ENCODE data around the gene ATP9A. TPM values are rescaled to one million over a fixed set of nuclear protein-coding genes. Genes with fewer than 3 reads are reported as not detected.

The ATP9A gene
- polyA plus RNA-seq, 1 donor from 2014 or later, result 56.1 TPM

DNA sequence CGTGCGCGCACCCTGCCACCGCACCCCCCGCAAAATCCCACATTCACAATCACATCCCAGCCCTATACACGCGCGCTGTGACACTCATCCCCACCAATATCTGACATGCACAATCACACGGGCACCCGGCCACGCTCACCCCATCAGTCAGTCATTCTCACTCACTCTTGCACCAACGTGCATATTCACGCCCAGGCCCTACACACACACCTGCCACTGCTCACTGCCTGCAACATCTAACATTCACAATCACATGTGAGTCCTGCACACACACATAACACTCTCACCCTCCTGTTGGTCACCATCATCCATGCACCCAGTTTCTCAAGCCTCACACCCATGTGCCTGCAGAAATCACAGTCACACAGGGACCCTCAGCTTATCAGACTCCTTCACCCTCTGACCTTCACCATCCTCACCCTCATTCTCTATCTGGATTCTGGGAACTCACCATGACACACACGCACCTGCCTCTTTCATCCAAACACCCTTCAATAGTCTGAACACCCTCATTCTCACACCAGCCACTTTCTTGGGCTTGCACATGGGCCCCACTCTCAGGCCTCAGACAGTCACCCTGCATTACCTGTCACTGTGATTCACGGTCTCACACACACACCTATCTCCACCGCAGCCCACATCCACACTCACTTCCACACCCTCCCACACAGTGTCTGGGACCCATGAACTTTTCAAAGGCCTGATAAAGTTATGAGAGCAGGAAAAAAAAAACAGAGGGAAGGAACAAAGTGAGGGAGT lies 748 bp upstream of the ATP9A start:
- TF ChIP-seq, protein P1, sequence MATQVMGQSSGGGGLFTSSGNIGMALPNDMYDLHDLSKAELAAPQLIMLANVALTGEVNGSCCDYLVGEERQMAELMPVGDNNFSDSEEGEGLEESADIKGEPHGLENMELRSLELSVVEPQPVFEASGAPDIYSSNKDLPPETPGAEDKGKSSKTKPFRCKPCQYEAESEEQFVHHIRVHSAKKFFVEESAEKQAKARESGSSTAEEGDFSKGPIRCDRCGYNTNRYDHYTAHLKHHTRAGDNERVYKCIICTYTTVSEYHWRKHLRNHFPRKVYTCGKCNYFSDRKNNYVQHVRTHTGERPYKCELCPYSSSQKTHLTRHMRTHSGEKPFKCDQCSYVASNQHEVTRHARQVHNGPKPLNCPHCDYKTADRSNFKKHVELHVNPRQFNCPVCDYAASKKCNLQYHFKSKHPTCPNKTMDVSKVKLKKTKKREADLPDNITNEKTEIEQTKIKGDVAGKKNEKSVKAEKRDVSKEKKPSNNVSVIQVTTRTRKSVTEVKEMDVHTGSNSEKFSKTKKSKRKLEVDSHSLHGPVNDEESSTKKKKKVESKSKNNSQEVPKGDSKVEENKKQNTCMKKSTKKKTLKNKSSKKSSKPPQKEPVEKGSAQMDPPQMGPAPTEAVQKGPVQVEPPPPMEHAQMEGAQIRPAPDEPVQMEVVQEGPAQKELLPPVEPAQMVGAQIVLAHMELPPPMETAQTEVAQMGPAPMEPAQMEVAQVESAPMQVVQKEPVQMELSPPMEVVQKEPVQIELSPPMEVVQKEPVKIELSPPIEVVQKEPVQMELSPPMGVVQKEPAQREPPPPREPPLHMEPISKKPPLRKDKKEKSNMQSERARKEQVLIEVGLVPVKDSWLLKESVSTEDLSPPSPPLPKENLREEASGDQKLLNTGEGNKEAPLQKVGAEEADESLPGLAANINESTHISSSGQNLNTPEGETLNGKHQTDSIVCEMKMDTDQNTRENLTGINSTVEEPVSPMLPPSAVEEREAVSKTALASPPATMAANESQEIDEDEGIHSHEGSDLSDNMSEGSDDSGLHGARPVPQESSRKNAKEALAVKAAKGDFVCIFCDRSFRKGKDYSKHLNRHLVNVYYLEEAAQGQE (IDR thresholded peaks at IDR 0.05; ENCODE audit: borderline replicate concordance), result peak; percentile 35
- TF ChIP-seq SMC3 (conservative IDR thresholded peaks at IDR 0.05; ENCODE audit: poor library complexity), result peak; percentile 17
- peak; percentile 50 for TF ChIP-seq MXI1 (conservative IDR thresholded peaks at IDR 0.05; ENCODE audit: poor library complexity, severe bottlenecking)
- no peak for TF ChIP-seq TAF1 (IDR thresholded peaks at IDR 0.05; ENCODE audit: low read depth)
- TF ChIP-seq POLR2AphosphoS5 (IDR thresholded peaks at IDR 0.05), result peak; percentile 46
- TF ChIP-seq EZH2 (IDR thresholded peaks at IDR 0.05; ENCODE audit: borderline replicate concordance, insufficient read depth, low read length, poor library complexity, severe bottlenecking), result no peak
- TF ChIP-seq, protein P2, sequence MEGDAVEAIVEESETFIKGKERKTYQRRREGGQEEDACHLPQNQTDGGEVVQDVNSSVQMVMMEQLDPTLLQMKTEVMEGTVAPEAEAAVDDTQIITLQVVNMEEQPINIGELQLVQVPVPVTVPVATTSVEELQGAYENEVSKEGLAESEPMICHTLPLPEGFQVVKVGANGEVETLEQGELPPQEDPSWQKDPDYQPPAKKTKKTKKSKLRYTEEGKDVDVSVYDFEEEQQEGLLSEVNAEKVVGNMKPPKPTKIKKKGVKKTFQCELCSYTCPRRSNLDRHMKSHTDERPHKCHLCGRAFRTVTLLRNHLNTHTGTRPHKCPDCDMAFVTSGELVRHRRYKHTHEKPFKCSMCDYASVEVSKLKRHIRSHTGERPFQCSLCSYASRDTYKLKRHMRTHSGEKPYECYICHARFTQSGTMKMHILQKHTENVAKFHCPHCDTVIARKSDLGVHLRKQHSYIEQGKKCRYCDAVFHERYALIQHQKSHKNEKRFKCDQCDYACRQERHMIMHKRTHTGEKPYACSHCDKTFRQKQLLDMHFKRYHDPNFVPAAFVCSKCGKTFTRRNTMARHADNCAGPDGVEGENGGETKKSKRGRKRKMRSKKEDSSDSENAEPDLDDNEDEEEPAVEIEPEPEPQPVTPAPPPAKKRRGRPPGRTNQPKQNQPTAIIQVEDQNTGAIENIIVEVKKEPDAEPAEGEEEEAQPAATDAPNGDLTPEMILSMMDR (IDR thresholded peaks at IDR 0.05; ENCODE audit: poor library complexity, severe bottlenecking), result peak; percentile 19
- TF ChIP-seq EP300 (conservative IDR thresholded peaks at IDR 0.05; ENCODE audit: poor library complexity, severe bottlenecking), result peak; percentile 28
- no peak for TF ChIP-seq RAD21 (conservative IDR thresholded peaks at IDR 0.05)
- Histone ChIP-seq H3F3A (ENCODE audit: insufficient read depth, low read length, poor library complexity, severe bottlenecking) (no peaks in the 10 kb centered on the region), H3K9me3 (ENCODE audit: low read length) (no peaks in the 10 kb centered on the region), H3K9ac (ENCODE audit: low read length) (peak overlapping the region; percentile 61), H4K20me1 (ENCODE audit: insufficient read depth) (no peaks in the 10 kb centered on the region), H2AFZ (ENCODE audit: low read depth, low read length) (peak overlapping the region; percentile 56), H3K4me2 (ENCODE audit: low read length) (no peak overlapping the region), H3K27me3 (ENCODE audit: insufficient read depth, low read depth, low read length) (no peaks in the 10 kb centered on the region), H3K79me2 (replicated peaks; ENCODE audit: insufficient read depth, low read length) (peaks cover 15% of the 10 kb centered on the region), H3K9me2 (ENCODE audit: insufficient read depth, low read length) (no peaks in the 10 kb centered on the region), H3K4me3 (ENCODE audit: low read length) (peak overlapping the region; percentile 61), H3K36me3 (ENCODE audit: insufficient read depth, low read length) (no peaks in the 10 kb centered on the region), H3K27ac (ENCODE audit: low read length) (peak overlapping the region; percentile 60)

DNA sequence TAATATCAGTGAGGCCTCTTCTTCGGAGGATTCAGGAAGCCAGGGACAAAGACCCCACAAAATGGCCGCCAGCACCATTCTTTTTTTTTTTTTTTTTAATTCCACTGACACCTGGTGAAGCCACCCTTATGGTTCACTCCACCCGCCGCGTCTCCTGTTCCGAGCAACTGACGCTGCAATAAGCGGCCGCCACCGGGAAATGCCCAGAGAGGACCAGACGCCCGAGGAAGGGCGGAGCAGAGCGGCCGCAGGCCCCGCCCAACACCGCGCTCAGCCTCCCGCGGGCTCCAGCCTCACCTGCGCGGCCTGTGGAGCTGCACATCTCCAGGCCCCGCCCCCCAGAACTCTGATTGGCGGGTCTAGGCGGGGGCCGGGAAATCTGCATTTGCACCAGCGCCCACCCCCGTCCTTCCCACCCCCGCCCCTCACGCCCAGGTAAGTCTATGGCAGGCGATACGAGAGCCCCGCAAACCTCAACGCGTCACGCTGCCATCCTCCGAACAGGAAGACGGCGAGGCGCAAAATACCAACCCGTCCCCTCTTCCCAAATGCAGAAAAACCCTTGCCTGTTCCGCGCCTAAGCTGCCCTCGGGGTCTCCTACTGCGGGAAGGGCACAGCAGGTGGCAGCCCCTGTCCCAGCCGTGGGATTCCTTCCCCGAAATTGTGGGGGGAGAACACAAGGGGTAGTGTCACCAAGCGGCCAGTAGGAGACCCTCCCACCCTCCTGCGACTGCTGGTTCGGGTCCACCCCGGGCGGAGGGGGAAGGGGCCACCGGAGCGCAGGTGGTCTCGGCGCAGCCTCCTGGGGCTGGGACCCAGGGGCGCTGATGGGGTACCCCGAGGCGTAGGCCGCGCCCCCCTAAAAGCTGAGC lies 960 bp downstream of the ATP9A start:
- H3K36me3 ChIP-seq (ENCODE audit: insufficient read depth, low read length), result no peaks in the 10 kb centered on the region
- H3K4me3 ChIP-seq (ENCODE audit: low read length), result peak overlapping the region; percentile 97
- peak overlapping the region; percentile 56 for H2AFZ ChIP-seq (ENCODE audit: low read depth, low read length)
- H3K9ac ChIP-seq (ENCODE audit: low read length), result peak overlapping the region; percentile 98
- peak overlapping the region; percentile 94 for H3K27ac ChIP-seq (ENCODE audit: low read length)
- no peaks in the 10 kb centered on the region for H3K27me3 ChIP-seq (ENCODE audit: insufficient read depth, low read depth, low read length)
- H4K20me1 ChIP-seq (ENCODE audit: insufficient read depth), result no peaks in the 10 kb centered on the region
- TF ChIP-seq RAD21 (conservative IDR thresholded peaks at IDR 0.05) (peak; percentile 30), SMC3 (conservative IDR thresholded peaks at IDR 0.05; ENCODE audit: poor library complexity) (peak; percentile 16), MXI1 (conservative IDR thresholded peaks at IDR 0.05; ENCODE audit: poor library complexity, severe bottlenecking) (peak; percentile 30), EZH2 (IDR thresholded peaks at IDR 0.05; ENCODE audit: borderline replicate concordance, insufficient read depth, low read length, poor library complexity, severe bottlenecking) (no peak), TAF1 (IDR thresholded peaks at IDR 0.05; ENCODE audit: low read depth) (peak; percentile 68), POLR2AphosphoS5 (IDR thresholded peaks at IDR 0.05) (peak; percentile 73), EP300 (conservative IDR thresholded peaks at IDR 0.05; ENCODE audit: poor library complexity, severe bottlenecking) (no peak)
- TF ChIP-seq, protein P2 (IDR thresholded peaks at IDR 0.05; ENCODE audit: poor library complexity, severe bottlenecking), result peak; percentile 69
- TF ChIP-seq, protein P1 (IDR thresholded peaks at IDR 0.05; ENCODE audit: borderline replicate concordance), result peak; percentile 55
- H3K9me2 ChIP-seq (ENCODE audit: insufficient read depth, low read length), result no peaks in the 10 kb centered on the region
- H3K79me2 ChIP-seq (replicated peaks; ENCODE audit: insufficient read depth, low read length), result peaks cover 23% of the 10 kb centered on the region
- H3F3A ChIP-seq (ENCODE audit: insufficient read depth, low read length, poor library complexity, severe bottlenecking), result no peaks in the 10 kb centered on the region
- H3K9me3 ChIP-seq (ENCODE audit: low read length), result no peaks in the 10 kb centered on the region
- H3K4me2 ChIP-seq (ENCODE audit: low read length), result peak overlapping the region; percentile 78

Measured in neural cell (in vitro differentiated cells).